Testis (tissue), 2 donors: ENCODE data around the gene C1R.

Source experiments
- POLR2A ChIP-seq: fragments of 450-650 bp; IDR thresholded peaks from one replicate; pipeline ENCODE4 v1.6.1; 2017; ENCODE audit warnings: antibody characterized with exemption, mild to moderate bottlenecking, moderate library complexity
- TF ChIP-seq, protein P1 (sequence below), 3 experiments: fragments of 450-650 bp in 2 of 3; fragments of 200-600 bp in 1 of 3; sonication (generic) in 1 of 3; IDR thresholded peaks; one replicate each; pipeline ENCODE4 v1.5.1; 2016 to 2019; ENCODE audit warnings: antibody characterized with exemption in 3 of 3, mild to moderate bottlenecking in 2 of 3, moderate library complexity in 1 of 3

DNA sequence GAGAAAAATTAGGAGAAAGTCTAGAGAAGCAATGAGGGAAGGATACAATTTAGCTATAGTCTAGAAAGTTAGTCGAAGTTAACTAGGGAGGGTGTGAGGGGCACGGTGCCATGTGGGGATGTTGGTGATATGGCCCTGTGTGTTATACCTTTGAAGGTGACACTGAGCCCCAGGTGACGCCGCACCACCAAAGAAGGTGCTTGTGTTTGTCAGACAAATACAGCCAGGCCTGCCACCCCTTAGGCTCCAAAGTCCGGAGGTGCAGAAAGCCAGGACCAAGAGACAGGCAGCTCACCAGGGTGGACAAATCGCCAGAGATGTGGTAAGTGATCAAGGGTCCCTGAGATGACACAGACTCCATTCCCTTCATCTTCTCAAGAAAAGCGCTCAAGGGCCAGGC, 30.6 kb downstream of the C1R start:
- TF ChIP-seq, protein P1, sequence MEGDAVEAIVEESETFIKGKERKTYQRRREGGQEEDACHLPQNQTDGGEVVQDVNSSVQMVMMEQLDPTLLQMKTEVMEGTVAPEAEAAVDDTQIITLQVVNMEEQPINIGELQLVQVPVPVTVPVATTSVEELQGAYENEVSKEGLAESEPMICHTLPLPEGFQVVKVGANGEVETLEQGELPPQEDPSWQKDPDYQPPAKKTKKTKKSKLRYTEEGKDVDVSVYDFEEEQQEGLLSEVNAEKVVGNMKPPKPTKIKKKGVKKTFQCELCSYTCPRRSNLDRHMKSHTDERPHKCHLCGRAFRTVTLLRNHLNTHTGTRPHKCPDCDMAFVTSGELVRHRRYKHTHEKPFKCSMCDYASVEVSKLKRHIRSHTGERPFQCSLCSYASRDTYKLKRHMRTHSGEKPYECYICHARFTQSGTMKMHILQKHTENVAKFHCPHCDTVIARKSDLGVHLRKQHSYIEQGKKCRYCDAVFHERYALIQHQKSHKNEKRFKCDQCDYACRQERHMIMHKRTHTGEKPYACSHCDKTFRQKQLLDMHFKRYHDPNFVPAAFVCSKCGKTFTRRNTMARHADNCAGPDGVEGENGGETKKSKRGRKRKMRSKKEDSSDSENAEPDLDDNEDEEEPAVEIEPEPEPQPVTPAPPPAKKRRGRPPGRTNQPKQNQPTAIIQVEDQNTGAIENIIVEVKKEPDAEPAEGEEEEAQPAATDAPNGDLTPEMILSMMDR (IDR thresholded peaks at IDR 0.05): no peak
- TF ChIP-seq POLR2A: no peak
